SIG-M5 treated with dmso at 0.1 percent for 504 hours (cell line): Measurements from ENCODE around the gene STING1.
"Not testable (repeated sequence)": the region's sequence is repeated elsewhere in the genome, so short reads cannot be mapped to it uniquely, and the experiment has no call there.

Experiments
- DNase-seq: peaks from one replicate; lab custom pipeline; 2025; ENCODE audit not compliant: unreplicated experiment; lab: John Stamatoyannopoulos, UW

Gene STING1

DNA sequence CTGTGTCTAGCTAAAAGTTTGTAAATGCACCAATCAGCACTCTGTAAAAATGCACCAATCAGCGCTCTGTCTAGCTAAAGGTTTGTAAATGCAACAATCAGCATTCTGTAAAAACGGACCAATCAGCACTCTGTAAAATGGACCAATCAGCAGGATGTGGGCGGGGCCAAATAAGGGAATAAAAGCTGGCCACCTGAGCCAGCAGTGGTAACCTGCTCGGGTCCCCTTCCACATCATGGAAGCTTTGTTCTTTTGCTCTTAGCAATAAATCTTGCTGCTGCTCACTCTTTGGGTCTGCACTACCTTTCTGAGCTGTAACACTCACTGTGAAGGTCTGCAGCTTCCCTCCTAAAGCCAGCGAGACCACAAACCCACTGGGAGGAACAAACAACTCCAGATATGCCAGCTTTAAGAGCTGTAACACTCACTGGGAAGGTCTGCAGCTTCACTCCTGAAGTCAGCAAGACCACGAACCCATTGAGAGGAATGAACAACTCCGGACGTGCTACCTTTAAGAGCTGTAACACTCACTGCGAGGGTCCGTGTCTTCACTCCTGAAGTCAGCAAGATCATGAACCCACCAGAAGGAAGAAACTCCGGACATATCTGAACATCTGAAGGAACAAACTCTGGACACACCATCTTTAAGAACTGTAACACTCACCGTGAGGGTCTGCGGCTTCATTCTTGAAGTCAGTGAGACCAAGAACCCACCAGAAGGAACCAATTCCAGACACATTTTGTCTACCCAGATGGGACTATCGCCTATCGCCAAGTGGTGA lies 20.7 kb upstream of the STING1 start:
- not testable (repeated sequence) for DNase-seq

DNA sequence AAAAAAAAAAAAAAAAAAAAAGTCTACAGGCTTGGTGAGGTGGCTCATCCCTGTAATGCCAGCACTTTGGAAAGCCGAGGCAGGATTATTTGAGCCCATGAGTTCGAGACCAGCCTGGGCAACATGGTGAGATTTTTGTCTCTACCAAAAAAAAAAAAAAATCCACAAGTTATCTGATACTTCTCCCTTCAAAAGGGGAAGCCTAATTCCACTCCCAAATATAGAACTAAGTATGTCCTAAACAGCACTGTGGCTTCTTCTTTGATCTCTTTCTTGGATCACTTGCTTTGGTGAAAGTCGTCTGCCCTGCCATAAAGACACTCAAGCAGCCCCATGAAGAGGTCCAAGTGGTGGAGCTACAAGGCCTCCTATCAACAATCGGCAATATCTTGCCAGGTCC lies 18.8 kb upstream of the STING1 start:
- DNase-seq, result peak; percentile 16

DNA sequence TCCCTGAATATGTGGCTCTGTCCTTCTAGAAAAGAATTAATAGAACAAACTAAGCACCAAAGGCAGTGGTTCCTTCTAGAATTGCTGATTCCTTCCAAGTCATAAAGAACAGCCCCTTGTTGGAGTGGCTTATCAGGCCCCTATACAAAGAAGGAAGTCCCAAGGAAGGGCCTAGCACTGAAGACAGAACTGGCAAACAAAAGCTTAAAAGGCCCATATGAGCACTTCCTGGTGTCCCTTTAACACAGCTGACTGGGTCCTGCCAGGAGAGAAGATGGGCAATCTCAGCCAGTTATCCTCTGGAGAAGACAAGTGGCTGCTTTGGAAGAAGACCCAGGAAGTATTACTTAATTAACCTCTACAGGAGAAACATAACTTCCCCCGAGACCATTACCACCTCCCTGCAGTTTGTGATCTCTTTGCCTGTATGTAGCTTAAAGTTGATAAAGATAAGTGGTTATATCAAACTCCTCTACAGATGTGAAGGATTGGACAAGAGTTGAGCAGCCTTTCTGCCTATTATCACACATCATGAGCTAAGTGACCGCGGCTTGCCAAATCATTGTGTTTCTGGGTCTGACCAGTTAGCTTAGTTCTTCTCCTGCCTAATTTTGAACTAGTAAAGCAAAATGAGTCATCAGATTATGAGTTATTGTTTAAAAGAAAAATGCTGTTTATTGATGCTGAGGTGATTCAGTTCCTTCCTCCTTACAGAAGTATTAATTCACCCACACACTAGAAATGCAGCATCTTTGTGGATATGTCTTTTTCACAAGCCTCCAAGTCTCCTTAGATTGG lies 13.3 kb upstream of the STING1 start:
- no peak for DNase-seq

DNA sequence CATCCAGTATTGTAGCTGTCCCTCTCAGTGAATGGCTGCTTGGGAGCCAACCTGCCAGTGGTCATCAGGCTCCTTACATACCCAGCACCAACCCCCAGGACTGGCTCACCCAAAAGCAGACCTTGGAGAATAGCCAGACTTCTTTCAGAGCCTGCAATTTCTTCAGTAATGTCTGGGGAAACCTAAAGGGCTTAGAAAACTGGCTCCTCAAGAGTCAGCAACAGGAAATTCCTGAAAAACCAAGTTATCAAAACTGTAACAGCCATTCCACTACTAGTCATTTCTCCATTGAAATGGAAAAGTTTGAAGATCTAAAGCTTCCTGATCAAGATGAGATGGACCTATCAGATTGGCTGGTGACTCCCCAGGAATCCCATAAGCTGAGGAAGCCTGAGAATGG lies 12.3 kb upstream of the STING1 start:
- no peak for DNase-seq

DNA sequence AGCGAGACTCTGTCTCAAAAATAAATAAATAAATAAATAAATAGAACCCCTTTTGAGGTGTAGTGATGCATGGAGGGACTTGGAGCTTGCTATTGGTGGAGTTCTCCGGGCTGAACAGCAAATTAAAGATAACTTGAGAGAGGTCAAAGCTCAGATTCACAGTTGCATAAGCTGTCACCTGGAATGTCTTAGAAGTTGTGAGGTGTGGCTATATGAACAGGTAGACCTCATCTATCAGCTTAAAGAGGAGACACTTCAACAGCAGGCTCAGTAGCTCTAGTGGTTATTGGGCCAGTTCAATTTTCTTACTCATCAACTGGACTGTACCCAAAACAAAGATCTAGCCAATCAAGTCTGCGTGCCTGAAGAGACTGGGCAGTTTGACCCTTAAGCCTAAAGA lies 11.7 kb upstream of the STING1 start:
- no peak for DNase-seq

DNA sequence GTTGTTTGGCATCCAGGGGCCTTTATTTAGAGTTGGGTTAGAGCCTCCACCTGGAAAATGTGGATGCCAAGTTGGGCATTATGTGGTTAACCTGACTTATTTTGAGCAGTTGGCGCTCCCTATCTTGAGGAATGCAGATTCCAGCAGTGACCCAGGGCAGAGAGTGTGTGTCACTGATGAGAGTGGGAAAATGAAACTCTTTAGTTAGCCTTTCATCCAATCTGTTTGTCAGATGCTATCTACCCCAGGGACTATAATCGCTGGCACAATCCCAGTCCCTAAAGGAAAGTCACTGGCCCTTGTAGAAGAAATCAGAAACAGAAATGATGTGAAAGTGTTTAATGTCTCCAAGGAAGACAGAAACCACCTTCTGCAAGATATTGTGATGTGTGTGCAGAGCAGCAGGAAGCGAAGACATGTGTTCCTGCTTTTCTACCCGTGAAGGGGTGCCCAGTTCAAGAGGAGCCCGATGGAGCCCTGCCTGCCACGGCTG lies 10.2 kb upstream of the STING1 start:
- no peak for DNase-seq

DNA sequence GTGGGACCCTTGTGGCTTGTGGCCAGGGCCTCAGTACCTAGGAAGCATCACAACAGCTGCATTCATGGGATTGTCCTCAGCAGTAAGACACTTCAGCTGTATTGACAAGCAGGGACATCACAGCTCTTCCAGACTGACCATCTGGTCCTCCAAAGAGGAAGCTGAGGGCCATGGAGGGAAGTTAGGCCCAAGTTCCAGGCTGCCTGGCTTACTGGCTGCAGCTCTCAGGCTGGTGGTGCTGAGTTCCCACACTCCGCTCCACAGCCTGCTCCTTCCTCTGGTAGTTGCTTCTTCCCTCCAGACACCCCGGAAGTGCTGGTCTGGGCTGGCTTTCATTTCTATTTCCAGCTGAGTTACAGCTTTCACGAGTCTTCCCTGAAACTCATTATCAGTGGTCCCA lies 5.7 kb upstream of the STING1 start:
- peak; percentile 28 for DNase-seq

DNA sequence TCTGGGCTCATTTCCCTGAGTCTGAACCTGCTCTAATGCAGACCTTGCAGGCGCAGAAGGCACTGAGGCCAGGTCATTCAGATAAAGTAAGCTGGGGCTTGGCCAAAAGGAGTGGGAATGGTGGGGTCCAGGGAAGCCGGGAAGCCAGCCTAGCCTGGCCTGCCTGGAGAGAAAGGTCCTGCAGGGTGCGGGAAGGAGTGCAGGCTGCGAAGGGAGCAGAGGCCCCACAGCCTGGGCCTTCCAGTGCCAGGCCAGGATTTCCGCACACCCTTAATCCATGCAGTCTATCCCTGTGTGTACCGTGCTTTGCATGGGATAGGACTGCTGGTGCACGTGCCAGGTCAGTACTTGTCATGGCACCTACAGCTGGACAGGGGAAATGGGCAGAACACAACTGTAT lies 3.6 kb upstream of the STING1 start:
- no peak for DNase-seq

DNA sequence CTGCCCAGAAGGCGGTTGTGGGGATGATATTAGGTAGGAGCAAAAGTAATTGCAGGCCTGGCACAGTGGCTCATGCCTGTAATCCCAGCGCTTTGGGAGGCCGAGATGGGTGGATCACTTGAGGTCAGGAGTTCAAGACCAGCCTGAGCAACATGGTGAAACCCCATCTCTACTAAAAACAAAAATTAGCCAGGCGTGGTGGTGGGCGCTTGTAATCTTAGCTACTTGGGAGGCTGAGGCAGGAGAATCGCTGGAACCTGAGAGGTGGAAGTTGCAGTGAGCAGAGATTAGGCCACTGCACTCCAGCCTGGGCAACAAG lies 291 bp upstream of the STING1 start:
- DNase-seq, result not testable (repeated sequence)

DNA sequence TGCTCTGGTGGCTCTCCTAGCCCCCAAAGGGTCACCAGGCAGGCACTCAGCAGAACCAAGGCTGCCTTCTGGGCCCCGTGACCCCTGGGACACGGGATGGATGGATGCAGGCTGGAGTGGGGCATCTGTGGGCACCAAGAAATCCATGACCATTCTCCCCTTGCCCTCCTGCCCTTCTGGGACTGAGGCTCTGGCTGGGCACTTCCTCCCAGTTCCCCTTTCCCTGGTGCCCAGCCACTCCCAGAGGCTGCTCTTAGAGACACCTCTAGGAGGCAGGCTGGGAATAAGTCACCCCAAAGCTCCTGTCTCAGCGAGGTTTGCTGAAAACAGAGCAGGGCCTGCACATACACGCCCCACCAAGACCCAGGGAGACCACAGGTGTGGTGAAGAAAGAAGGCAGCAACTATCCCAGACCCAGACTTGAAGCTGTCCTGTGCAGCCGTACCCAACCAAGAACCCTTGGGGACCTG lies 943 bp downstream of the STING1 start:
- peak; percentile 37 for DNase-seq

DNA sequence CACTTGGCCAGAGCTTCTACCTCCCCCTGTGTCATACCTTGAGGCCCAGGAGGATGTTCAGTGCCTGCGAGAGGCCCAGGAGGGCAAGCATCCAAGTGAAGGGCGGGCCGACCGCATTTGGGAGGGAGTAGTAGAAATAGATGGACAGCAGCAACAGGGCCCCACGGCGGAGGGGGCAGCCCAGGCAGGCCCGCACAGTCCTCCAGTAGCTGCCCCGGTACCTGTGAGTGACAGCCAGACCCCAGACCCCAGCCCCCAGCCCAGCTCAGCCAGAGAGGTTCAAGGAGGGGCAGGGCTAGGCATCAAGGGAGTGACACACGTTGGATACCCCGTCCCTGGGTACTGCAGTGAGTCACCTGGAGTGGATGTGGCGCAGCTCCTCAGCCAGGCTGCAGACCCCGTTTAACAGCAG lies 1.4 kb downstream of the STING1 start:
- DNase-seq, result no peak

DNA sequence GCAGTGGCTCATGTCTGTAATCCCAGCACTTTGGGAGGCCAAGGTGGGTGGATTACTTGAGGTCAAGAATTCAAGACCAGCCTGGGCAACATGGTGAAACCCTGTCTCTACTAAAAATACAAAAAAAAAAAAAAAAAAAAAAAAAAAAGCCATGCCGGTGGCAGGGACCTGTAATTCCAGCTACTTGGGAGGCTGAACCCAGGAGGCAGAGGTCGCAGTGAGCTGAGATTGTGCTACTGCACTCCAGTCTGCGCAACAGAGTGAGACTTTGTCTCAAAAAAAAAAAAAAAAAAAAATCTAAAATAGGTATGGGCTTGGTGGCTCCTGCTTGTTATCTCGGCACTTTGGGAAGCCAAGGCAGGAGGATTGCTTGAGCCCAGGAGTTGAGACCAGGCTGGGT lies 2.8 kb downstream of the STING1 start:
- not testable (repeated sequence) for DNase-seq

DNA sequence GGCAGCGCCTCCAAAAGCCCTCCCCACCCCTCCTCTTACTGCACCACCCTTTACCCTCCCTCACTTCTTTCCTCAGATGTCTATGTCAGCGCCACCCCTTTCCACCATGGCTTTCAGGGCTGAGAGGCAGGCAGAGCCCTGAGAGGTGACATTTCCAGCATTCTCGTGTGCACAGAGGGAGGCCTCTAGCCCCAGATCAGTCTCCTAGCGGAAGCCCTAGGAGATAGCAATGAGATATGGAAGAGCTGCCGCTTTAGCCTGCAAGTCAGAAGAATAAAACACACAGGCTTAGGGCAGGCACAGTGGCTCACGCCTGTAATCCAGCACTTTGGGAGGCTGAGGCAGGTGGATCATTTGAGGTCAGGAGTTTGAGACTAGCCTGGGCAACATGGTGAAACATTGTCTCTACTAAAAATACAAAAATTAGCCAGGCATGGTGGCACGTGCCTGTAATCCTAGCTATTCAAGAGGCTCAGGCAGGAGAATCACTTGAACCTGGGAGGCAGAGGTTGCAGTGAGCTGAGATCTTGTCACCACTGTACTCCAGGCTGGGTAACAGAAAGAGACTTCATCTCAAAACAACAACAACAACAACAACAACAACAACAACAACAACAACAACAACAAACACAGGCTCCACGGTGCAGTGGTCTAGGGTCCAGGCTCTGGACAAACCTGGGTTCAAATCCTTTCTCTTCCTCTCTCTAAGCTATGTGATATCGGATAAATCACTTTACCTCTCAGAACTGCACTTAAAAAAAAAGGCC lies 3.7 kb downstream of the STING1 start:
- not testable (repeated sequence) for DNase-seq

DNA sequence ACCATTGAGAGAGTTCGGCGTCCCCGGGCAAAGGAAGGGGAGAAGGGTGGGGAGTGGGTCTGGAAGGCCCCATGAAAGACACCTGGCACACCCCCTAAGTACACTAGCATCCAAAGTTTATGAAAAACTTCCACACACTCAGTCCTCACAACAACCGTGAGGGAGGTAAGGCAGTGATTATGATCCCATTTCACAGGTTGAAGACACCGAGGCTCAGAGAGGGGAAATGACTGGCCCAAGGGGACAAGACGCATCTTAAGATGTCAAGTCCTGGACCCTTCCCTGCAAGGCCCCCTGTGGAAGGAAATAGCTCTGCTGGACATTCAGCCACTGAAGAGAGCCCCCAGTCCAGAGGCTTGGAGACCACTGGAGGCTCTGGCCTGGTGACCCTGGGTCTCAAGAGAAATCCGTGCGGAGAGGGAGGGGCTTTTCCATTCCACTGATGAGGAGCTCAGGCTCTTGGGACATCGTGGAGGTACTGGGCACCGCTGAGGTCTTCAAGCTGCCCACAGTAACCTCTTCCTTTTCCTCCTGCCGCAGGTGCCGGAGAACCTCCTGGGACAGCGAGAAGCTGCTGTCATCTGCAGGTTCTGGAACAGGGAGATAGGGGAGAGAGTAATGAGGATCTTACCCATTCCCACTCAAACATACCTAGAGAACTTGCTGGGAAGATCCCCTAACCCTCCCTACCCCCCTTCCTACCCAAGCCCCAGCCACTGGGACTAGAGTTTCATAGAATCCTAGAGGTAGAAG lies 6.5 kb downstream of the STING1 start:
- no peak for DNase-seq

DNA sequence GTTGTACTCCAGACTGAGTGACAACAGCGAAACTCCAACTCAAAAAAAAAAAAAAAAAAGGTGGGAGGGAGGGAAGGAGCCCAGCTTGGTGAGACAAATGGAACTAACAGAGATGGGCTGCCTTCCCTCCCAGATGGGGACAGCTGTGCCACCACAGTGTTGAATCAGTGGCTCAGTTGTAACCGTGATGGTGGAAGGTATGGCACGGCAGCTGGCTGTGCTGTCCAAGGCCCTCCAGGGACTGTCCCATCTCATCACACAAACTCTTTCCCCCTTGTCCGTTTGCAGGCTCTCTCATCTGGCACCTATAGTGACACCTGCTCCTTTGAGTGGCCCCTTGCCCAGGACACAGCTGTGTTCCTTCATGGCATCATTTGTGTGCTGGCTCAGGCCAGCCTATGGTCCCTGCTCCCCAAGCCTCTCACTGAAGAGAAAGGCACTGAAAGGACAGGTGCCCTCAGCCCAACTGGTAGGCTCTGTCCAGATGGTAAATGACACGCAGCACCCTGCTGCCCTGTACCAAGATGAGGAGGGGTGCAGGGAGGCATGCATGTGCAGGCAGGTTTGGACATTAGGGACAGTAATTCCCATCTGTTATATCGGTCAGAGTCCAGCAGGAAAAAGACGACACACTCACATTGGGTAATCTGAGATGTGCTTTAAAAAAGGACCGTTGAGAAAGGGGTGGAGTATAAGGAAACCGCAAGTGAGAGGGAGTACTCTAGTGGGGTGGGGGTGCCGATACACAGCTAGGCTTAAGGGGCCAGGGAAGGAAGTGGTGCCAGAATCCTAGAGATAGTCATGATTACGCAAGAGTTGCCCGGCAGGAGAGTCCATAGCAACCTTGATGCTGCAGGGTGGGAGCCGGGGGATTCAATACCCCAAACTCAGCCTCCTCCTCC lies 7.4 kb downstream of the STING1 start:
- DNase-seq, result peak; percentile 99

DNA sequence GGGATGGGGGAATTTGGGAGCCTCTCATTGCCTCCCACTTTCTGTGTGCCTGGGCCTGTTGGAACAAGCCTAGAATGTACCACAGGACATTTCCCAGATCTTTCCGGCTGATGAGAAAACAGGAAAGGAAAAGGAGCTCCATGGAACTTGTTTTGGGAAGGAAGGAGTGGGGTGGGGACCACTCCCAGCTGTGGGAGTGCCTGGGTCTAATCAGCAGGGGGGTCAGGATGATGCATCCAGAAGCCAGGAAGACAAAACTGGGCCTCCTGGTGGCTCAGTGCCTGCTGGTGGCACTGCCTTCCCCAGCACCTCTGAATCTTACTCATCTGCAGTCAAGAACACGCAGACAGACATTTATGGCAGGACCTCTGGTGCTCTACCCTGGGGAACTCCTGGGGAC lies 9.0 kb downstream of the STING1 start:
- no peak for DNase-seq

DNA sequence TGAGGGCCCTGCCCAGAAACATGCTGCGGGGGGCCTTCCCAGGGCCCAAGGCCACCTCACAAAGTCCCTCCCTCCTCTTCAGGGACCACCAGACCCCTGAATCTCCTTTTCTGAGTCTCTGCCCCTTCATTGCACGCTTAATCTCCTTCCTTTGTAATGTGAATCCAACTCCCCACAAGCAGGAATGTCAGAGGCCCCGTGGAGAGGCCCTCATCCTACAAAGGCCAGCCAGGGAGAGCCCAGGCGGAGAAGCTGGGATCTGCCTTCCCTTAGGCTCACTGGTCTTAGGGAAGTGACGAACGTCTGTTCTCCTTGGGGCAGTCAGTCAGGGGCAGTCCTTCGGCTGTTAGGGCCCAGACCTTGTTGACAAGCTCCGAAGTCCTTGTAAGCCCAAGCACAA lies 9.5 kb downstream of the STING1 start:
- DNase-seq, result no peak

DNA sequence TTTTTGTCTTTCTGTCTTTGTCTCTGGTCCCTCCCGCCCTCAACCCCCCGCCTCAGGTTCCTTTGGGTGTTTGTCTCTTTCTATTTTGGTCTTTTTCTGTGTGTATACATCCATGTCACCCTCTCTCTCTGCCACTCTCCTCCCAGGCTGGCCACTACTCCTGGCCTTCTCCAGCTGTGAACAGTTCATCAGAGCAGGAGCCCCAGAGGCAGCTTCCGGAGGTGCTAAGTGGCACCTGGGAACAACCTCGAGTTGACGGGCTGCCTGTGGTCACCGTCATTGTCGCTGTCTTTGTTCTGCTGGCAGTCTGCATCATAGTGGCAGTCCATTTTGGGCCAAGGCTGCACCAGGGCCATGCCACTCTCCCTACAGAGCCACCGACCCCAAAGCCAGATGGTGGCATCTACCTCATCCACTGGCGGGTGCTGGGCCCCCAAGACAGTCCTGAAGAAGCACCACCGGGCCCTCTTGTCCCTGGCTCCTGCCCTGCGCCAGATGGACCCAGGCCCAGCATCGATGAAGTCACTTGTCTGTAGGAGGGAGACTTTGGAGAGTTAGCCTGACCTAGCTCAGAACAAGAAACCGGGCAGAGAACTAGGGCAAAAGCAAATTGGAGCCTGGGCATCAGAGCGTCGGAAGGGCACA lies 10.1 kb downstream of the STING1 start:
- DNase-seq, result no peak

DNA sequence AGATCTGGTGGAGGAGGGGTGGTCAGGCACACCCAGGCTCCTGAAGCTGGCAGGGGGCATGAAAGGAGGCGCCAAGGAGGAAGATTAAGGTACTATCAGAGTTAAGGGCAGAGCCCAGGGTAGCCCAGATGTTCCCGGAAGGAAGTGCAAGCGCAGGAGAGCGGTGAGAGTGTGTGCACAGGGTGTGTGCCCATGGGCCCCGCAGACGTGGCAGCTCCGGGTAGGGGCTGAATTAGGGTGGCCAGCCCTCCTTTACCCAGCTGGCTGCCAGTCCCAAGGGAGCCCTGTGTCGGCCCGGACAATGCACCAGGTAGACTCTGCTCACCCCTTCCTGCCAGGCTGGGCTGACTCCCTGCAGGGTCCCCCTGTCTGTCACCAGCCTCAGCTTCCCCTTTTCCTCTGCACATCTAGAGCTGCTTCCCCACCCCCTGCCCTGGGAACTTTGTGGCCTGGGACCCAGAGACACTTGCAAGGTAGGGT lies 11.7 kb downstream of the STING1 start, which contains the start of gene SMIM33:
TSS of gene SMIM33 (plus strand) at position 184 of the 480 bp plus-strand sequence. CDS start at position 302, 118 bp downstream.
- peak; percentile 57 for DNase-seq
